Smooth muscle cell (in vitro differentiated cells): Measurements from ENCODE around the gene ITPK1. TPM values are rescaled to one million over a fixed set of nuclear protein-coding genes. Genes with fewer than 3 reads are reported as not detected.

Experiments
- DNase-seq: peaks from one replicate; lab custom pipeline; 2025; ENCODE audit not compliant: unreplicated experiment; lab: John Stamatoyannopoulos, UW
- H2AFZ ChIP-seq: fragments of 200-600 bp; sonication (generic); 2 replicates; pipeline ENCODE4 v1.6.0; 2016; ENCODE audit warnings: antibody characterized with exemption, low read depth, mild to moderate bottlenecking
- H3F3A ChIP-seq: fragments of 200-600 bp; sonication (generic); 2 replicates; pipeline ENCODE4 v1.6.0; 2017; ENCODE audit warnings: antibody characterized with exemption, low read depth
- H3K27ac ChIP-seq: fragments of 200-600 bp; sonication (generic); 2 replicates; pipeline ENCODE4 v1.5.1; 2016; ENCODE audit warnings: low read depth, mild to moderate bottlenecking
- H3K27me3 ChIP-seq: fragments of 200-600 bp; sonication (generic); 2 replicates; pipeline ENCODE4 v1.6.1; 2016; ENCODE audit warnings: low read depth, mild to moderate bottlenecking
- H3K36me3 ChIP-seq: fragments of 200-600 bp; sonication (generic); 2 replicates; pipeline ENCODE4 v1.5.1; 2016; ENCODE audit warnings: low read depth
- H3K4me1 ChIP-seq: fragments of 200-600 bp; sonication (generic); 2 replicates; pipeline ENCODE4 v1.5.1; 2016; ENCODE audit warnings: low read depth
- H3K4me2 ChIP-seq: fragments of 200-600 bp; sonication (generic); 2 replicates; pipeline ENCODE4 v1.6.0; 2016; ENCODE audit warnings: mild to moderate bottlenecking
- H3K4me3 ChIP-seq: fragments of 200-600 bp; sonication (generic); 2 replicates; pipeline ENCODE4 v1.5.1; 2016; ENCODE audit warnings: mild to moderate bottlenecking
- H3K79me2 ChIP-seq: fragments of 200-600 bp; sonication (generic); 2 replicates; pipeline ENCODE4 v1.6.0; 2016; ENCODE audit warnings: low read depth, mild to moderate bottlenecking
- H3K9ac ChIP-seq: fragments of 200-600 bp; sonication (generic); 2 replicates; pipeline ENCODE4 v1.6.0; 2016; ENCODE audit warnings: low read depth
- H3K9me3 ChIP-seq: fragments of 200-600 bp; sonication (generic); replicated peaks from 2 replicates; pipeline ENCODE4 v1.5.1; 2016; ENCODE audit warnings: low read depth
- H4K20me1 ChIP-seq: fragments of 200-600 bp; sonication (generic); 2 replicates; pipeline ENCODE4 v1.6.0; 2016; ENCODE audit warnings: low read depth
- WGBS: methylation state at CpG from one replicate; pipeline ENCODE4 v1.1.7; 2016; ENCODE audit warnings: low lambda C conversion rate; 5-methylcytosine and 5-hydroxymethylcytosine counted together
- polyA plus RNA-seq: library from polyadenylated mRNA; unstranded; fragments of >200 nt; fragmentation: Nextera tagmentation; extraction: Ambion mirVana; gene quantifications from 2 replicates; pipeline ENCODE4 v1.2.1, GENCODE V29; 2016
- total RNA-seq: library from RNA; depleted of rRNA; stranded (reverse); fragments of >200 nt; gene quantifications from 2 replicates; pipeline ENCODE4 v1.2.3, GENCODE V29; 2014
- TF ChIP-seq, protein P1 (sequence below): fragments of 200-600 bp; sonication (generic); IDR thresholded peaks from 2 replicates; pipeline ENCODE4 v1.5.1; 2017; ENCODE audit warnings: borderline replicate concordance, mild to moderate bottlenecking, antibody characterized with exemption; ENCODE audit not compliant: insufficient read depth, poor library complexity, severe bottlenecking

Gene ITPK1
- total and polyA plus RNA-seq, 2 experiments from 2014 or later = 9.2 to 14.2 TPM

DNA sequence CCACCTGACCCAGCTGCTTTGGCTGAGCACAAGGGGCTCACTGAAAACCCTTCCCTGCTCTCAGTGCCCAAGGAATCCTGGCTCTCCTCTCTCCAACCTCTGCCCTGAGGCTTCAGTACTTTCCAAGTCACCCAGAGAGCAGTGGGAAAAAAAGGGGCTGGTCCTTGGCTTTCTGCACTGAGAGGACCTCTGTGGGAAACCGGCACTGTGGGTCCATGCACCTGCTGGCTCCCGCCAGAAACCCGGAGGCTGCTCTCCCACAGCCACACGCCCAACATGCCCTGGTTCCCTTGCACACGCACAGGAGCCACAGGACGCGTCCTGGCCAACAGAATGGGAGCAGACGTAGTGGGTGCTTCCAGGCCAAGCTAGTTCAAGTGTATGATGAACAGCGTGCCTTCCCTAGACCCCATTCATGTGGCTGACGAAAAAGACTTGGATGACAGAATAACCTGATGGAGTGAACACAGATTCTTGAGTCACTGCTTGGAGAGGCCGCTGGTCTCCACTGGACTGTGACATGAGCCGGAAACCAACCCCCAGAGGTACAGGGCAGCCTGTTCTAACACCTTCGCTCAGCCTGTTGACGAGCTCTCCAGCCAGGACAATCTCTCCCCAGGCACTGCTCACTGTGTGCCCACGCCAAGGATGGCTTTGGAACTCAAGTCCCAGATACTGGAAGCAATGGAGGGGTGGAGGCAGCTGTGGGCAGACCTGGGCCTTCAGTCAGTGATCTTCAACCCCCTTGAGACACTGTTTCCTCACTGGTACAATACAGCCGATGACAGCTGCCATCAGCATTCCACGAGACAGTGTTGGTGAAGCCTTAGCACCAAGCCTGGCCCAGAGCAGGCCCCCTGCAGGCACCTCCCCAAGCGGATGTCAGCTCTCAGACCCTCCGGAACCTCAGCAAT, 87.7 kb downstream of the ITPK1 start:
- Histone ChIP-seq H2AFZ (no peak overlapping the region), H4K20me1 (peaks cover 27% of the 10 kb centered on the region), H3K27ac (no peak overlapping the region), H3K4me2 (no peak overlapping the region), H3F3A (no peaks in the 10 kb centered on the region), H3K9me3 (no peaks in the 10 kb centered on the region), H3K9ac (no peak overlapping the region), H3K4me1 (peaks cover 4% of the 10 kb centered on the region), H3K36me3 (no peaks in the 10 kb centered on the region), H3K4me3 (no peak overlapping the region), H3K79me2 (no peaks in the 10 kb centered on the region), H3K27me3 (no peaks in the 10 kb centered on the region)
- 97% methylated on average over 19 of the region's 19 CpGs for WGBS
- TF ChIP-seq, protein P1, sequence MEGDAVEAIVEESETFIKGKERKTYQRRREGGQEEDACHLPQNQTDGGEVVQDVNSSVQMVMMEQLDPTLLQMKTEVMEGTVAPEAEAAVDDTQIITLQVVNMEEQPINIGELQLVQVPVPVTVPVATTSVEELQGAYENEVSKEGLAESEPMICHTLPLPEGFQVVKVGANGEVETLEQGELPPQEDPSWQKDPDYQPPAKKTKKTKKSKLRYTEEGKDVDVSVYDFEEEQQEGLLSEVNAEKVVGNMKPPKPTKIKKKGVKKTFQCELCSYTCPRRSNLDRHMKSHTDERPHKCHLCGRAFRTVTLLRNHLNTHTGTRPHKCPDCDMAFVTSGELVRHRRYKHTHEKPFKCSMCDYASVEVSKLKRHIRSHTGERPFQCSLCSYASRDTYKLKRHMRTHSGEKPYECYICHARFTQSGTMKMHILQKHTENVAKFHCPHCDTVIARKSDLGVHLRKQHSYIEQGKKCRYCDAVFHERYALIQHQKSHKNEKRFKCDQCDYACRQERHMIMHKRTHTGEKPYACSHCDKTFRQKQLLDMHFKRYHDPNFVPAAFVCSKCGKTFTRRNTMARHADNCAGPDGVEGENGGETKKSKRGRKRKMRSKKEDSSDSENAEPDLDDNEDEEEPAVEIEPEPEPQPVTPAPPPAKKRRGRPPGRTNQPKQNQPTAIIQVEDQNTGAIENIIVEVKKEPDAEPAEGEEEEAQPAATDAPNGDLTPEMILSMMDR = no peak
- DNase-seq = no peak

DNA sequence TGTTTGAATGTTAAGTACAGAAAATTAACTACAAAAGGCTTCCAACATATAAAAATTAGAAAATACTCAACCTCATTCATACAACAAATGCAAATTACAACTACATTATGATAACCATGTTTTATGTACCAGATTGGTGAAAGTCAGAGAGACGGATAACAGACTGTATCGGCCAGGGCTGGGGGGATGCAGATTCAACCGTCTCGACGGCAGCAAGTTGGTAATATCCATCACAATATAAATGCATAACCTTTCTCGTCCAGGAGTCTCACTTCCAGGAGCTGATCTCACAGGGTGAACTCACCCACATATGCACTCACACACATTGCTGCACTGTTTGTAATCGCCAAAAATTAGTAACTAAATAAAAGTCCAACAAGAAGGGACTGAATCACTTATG, 89.4 kb downstream of the ITPK1 start:
- 87% methylated on average over 7 of the region's 7 CpGs for WGBS
- no peak overlapping the region for H3K27ac ChIP-seq
- TF ChIP-seq, protein P1 = no peak

DNA sequence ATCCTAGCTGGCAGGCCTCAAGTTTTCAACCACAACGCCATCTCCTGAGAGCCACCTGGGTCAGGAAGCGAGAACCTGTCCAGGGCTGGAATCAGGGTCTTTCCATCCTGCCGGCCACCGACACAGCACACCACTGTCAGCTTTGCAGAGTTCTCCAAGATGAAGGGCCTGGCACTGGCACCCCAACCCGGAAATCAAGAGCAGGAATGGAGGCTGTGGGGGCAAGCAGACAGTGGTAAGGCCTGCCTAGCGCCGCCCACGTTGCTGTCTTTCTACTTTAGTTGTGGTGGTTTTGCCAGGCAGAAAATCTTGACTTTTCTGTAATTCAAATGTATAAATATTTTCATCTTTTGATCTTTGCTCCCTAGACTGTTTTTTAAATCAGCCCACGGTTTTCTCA, 90.7 kb downstream of the ITPK1 start:
- Histone ChIP-seq H3K36me3 (no peaks in the 10 kb centered on the region), H2AFZ (no peak overlapping the region), H3K4me1 (peaks cover 1% of the 10 kb centered on the region), H3F3A (no peaks in the 10 kb centered on the region), H3K4me3 (no peak overlapping the region), H4K20me1 (peaks cover 16% of the 10 kb centered on the region), H3K4me2 (no peak overlapping the region), H3K27ac (no peak overlapping the region), H3K79me2 (no peaks in the 10 kb centered on the region), H3K9me3 (no peaks in the 10 kb centered on the region), H3K27me3 (no peaks in the 10 kb centered on the region), H3K9ac (no peak overlapping the region)
- TF ChIP-seq, protein P1 = no peak
- no peak for DNase-seq
- WGBS = 92% methylated on average over 9 of the region's 9 CpGs

More for the DNA sequence above, 89.4 kb downstream of the ITPK1 start:
- Histone ChIP-seq H3K4me2 (no peak overlapping the region), H2AFZ (no peak overlapping the region), H3K4me1 (no peaks in the 10 kb centered on the region), H3K9me3 (no peaks in the 10 kb centered on the region), H3F3A (no peaks in the 10 kb centered on the region), H3K79me2 (no peaks in the 10 kb centered on the region), H3K4me3 (no peak overlapping the region), H3K27me3 (no peaks in the 10 kb centered on the region), H3K36me3 (no peaks in the 10 kb centered on the region), H3K9ac (no peak overlapping the region), H4K20me1 (peaks cover 16% of the 10 kb centered on the region)
- DNase-seq = no peak
